Lung (tissue), 12 donors: ENCODE measurements around the gene POLR2L. TPM values are rescaled to one million over a fixed set of nuclear protein-coding genes. Genes with fewer than 3 reads are reported as not detected.

Experiments used
- ATAC-seq: fragments of 200-7000 bp; cut with Tn5 transposase; one replicate; pipeline ENCODE4 v1.9.1; 2020; ENCODE audit warnings: moderate number of reproducible peaks; ENCODE audit not compliant: insufficient read depth, low FRiP score
- DNase-seq, 3 donors: peaks; one replicate each; pipeline ENCODE4 v3.0.0-alpha.2; 2013 to 2017
- H3K27ac ChIP-seq, 2 donors: one replicate each; pipeline ENCODE4 v1.5.1; 2013; ENCODE audit warnings: mild to moderate bottlenecking in 2 of 2, moderate library complexity in 2 of 2, control low read depth in 1 of 2, inconsistent platforms in 1 of 2, low read depth in 1 of 2, low read length in 1 of 2
- H3K27me3 ChIP-seq, 3 donors: one replicate each; pipeline ENCODE4 v1.5.1; 2013; ENCODE audit warnings: low read length in 2 of 3; ENCODE audit not compliant: control insufficient read depth in 3 of 3, insufficient read depth in 3 of 3
- H3K36me3 ChIP-seq, 4 donors: one replicate each; pipeline ENCODE4 v1.5.1; 2013; ENCODE audit warnings: low read length in 4 of 4, mild to moderate bottlenecking in 1 of 4, moderate library complexity in 1 of 4; ENCODE audit not compliant: control insufficient read depth in 4 of 4, insufficient read depth in 4 of 4
- H3K4me1 ChIP-seq, 5 donors: one replicate each; pipeline ENCODE4 v1.5.1; 2013; ENCODE audit warnings: low read length in 5 of 5, mild to moderate bottlenecking in 2 of 5, moderate library complexity in 1 of 5; ENCODE audit not compliant: control insufficient read depth in 5 of 5, insufficient read depth in 5 of 5
- H3K4me3 ChIP-seq: one replicate; pipeline ENCODE4 v1.5.1; 2013; ENCODE audit warnings: mild to moderate bottlenecking, control low read depth, moderate library complexity
- H3K9ac ChIP-seq, 2 donors: one replicate each; pipeline ENCODE4 v1.5.1; 2013; ENCODE audit warnings: low read length in 2 of 2, control low read depth in 1 of 2; ENCODE audit not compliant: insufficient read depth in 1 of 2
- H3K9me3 ChIP-seq, 4 donors: one replicate each; pipeline ENCODE4 v1.5.1; 2013; ENCODE audit warnings: low read length in 3 of 4, mild to moderate bottlenecking in 1 of 4, moderate library complexity in 1 of 4; ENCODE audit not compliant: control insufficient read depth in 4 of 4, insufficient read depth in 3 of 4
- CTCF ChIP-seq: IDR thresholded peaks from 2 replicates; pipeline ENCODE4 v1.5.1; 2012; ENCODE audit warnings: mild to moderate bottlenecking; ENCODE audit errors: control extremely low read depth, extremely low read depth
- WGBS, 2 donors: extraction: QIAGEN DNeasy Blood & Tissue Kit; methylation state at CpG; one replicate each; pipeline ENCODE4 v1.1.7; 2013; 5-methylcytosine and 5-hydroxymethylcytosine counted together
- polyA plus RNA-seq, 2 donors: library from polyadenylated mRNA; stranded (reverse); fragments of 200-250 nt; gene quantifications; one replicate each; pipeline ENCODE4 v1.2.1, GENCODE V29; 2013
- total RNA-seq, 2 donors: library from RNA; depleted of rRNA in 1 of 2; stranded (reverse); fragments of >200 nt in 1 of 2; gene quantifications; one replicate each; pipeline ENCODE4 v1.2.1, GENCODE V29; 2014 to 2021
- donor health status: control.
- donor health status: control.
- donor health status: Bipolar disorder and iron deficiency.
- donor health status: healthy.
- donor health status: DM: yes; HTN: yes; CAD: no.

The POLR2L gene
- total and polyA plus RNA-seq, 4 donors = 144 to 183 (median 167) TPM

- H3K36me3 ChIP-seq = peaks cover 0 to 25% (median 14%) of the 10 kb centered on the region in 4 donors
- no peak for TF ChIP-seq CTCF
- no peaks in the 10 kb centered on the region for H3K9me3 ChIP-seq
- DNase-seq (no peak), ATAC-seq (no peak)
- WGBS, 2 donors = 0% methylated on average over 45 to 55 of the region's 55 CpGs
- peak overlapping the region; percentile 61 to 86 for H3K9ac ChIP-seq
- peak overlapping the region; percentile 94 to 97 for H3K27ac ChIP-seq
- H3K4me1 ChIP-seq = peaks cover 5 to 23% (median 9%) of the 10 kb centered on the region in 5 donors
- no peaks in the 10 kb centered on the region for H3K27me3 ChIP-seq
- peak overlapping the region; percentile 98 for H3K4me3 ChIP-seq
These were observed 32.2 kb downstream of the POLR2L start for GRCh38 chr11:810040-810567.

GRCh38 chr11:809287-810039, 32.9 kb downstream of the POLR2L start, which contains the start of gene RPLP2:
Gene RPLP2 (plus strand): TSS chr11:809967. CDS start chr11:810235, 268 bp downstream.
- no peaks in the 10 kb centered on the region for H3K9me3 ChIP-seq
- peak; percentile 98 to 99 (median 99) for DNase-seq
- no peaks in the 10 kb centered on the region for H3K27me3 ChIP-seq
- peak within 1 kb of the TSS; percentile 79 to 86 for H3K9ac ChIP-seq
- ATAC-seq = peak; percentile 91
- H3K4me3 ChIP-seq = peak within 1 kb of the TSS; percentile 98
- H3K4me1 ChIP-seq = peaks cover 6 to 26% (median 11%) of the 10 kb centered on the region in 5 donors
- TF ChIP-seq CTCF = no peak
- H3K27ac ChIP-seq = peak within 1 kb of the TSS; percentile 94 to 97
- 0% methylated on average over 57 to 81 of the region's 81 CpGs for WGBS, 2 donors
- H3K36me3 ChIP-seq = peaks cover 0 to 25% (median 14%) of the 10 kb centered on the region in 4 donors

GRCh38 chr11:808427-809286, 33.7 kb downstream of the POLR2L start:
- DNase-seq (no peak), ATAC-seq (peak; percentile 67)
- Histone ChIP-seq H3K9ac (peak overlapping the region; percentile 79 to 86), H3K27ac (peak overlapping the region; percentile 94 to 97), H3K27me3 (no peaks in the 10 kb centered on the region), H3K9me3 (no peaks in the 10 kb centered on the region), H3K36me3 (peaks cover 0 to 24% (median 13%) of the 10 kb centered on the region in 4 donors), H3K4me3 (peak overlapping the region; percentile 66), H3K4me1 (peaks cover 6 to 34% (median 14%) of the 10 kb centered on the region in 5 donors)
- 29 to 37% methylated on average over 31 to 36 of the region's 36 CpGs for WGBS, 2 donors
- no peak for TF ChIP-seq CTCF
